ENCODE measurements around the gene TASL.
"Not testable (repeated sequence)": the region's sequence is repeated elsewhere in the genome, so short reads cannot be mapped to it uniquely, and the experiment has no call there.

The TASL gene

DNA sequence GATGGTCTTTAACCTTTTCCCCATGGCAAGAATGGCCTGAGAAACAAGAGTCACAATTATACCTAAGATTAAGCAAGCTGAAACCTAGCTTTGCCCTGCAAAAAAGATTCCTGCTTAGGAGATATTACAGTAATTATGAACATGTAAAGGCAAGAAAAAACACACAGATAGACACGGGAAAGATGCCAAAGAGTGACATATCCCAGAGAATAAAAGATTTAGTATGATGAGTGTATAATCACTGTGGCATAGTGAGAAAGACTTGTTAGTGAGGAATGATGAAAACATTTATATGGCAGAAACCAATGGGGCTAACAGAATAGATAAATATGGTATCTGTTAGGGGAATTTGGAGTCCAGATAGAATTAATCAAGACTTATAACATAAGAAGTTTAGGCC lies 29.6 kb upstream of the TASL start:
- Histone ChIP-seq H3K36me3 (ENCODE audit: control insufficient read depth, insufficient read depth, low read length) (no peaks in the 10 kb centered on the region), H3K9me3 (ENCODE audit: control insufficient read depth, low read length) (no peaks in the 10 kb centered on the region), H3K27ac (ENCODE audit: insufficient read depth, low read length, poor library complexity, severe bottlenecking) (no peak overlapping the region), H3K27me3 (replicated peaks; ENCODE audit: control insufficient read depth, insufficient read depth, low read length, poor library complexity, severe bottlenecking) (no peaks in the 10 kb centered on the region), H3K4me3 (ENCODE audit: insufficient read depth, low read depth, low read length, poor library complexity, severe bottlenecking) (no peak overlapping the region), H3K4me1 (ENCODE audit: control insufficient read depth, insufficient read depth, low read length, poor library complexity, severe bottlenecking) (no peaks in the 10 kb centered on the region)
- DNase-seq, result no peak

DNA sequence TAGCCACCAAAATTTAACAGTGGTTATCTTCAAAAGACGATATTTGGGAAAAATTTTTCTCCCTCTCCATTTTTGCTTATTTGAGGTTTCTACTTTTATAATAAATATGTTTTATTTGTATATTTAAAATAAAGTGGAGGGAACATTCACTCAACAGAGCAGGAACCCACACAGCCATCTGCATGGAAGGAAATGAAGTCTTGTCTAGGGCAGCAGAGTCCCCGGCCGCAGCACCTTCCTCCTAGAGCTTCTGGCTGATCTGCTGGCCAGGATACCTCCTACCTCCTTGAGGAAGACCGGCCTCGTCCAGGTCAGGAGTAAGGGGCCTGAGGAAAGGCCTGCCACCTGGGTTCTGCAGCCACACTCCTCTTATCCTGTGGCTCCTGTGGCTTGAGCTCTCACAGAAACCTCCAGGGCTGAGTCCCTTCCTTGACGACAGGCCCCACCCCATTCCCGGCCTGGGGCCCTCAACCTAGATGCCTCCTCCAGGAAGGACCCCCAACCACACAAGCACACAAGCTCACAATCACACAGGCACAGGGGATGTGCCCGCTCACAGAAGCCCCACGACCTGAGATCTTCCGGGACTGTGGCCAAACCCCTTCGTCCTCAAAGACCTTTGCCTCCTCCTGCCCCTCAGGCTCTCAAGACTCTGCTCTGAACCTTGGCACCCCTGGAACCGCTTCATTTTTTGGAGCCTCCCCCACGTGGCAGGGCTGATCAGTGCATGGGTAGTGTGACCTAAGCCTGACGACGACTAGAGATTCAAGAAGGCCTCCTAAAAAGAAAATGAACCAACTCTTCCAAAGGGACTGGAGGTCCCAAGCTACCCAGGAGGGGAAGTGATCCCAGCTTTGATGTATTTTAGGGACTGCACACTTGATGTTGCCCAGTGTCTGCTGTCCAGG lies 23.0 kb upstream of the TASL start:
- not testable (repeated sequence) for DNase-seq; H3K27ac ChIP-seq (ENCODE audit: insufficient read depth, low read length, poor library complexity, severe bottlenecking); H3K4me1 ChIP-seq (ENCODE audit: control insufficient read depth, insufficient read depth, low read length, poor library complexity, severe bottlenecking); H3K27me3 ChIP-seq (replicated peaks; ENCODE audit: control insufficient read depth, insufficient read depth, low read length, poor library complexity, severe bottlenecking); H3K4me3 ChIP-seq (ENCODE audit: insufficient read depth, low read depth, low read length, poor library complexity, severe bottlenecking); H3K9me3 ChIP-seq (ENCODE audit: control insufficient read depth, low read length); H3K36me3 ChIP-seq (ENCODE audit: control insufficient read depth, insufficient read depth, low read length)

DNA sequence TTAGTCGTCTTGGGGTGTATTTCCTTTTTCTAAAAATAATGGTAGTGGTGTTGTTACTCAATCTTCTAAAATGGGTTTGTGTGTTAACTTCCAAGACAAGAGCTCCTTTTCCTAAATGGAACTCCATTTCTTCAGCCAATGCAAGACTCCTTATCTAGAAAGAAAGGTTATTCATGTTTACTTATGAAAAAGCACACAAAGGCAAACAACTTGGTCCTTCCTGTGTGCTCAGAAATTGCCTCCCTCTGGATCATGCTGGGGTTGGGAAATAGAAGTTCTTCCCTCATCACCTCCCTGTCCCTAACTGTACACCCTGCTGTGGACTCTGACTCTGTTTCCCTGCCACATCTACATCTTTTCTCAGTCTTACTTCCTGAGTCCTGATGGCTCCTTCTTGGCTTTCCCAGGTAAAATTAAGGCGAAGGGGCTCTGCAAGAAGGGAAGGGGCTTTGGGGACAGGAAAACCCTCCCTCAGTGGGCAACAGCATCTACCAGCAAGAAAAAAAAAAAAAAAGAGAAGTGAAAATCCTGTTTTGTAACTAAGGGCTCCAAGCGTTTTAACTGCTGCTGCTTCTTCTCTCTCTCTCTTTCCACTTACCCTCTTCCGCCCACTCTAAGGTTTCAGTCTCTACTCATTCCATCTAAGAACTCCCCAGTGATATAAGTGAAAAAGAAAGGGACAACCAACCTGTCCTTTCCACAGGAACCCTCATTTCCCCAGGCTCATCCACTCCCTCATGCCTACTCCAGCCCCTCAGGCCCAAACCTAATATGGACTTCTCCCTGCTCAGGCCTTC lies 19.8 kb upstream of the TASL start:
- Histone ChIP-seq H3K27me3 (replicated peaks; ENCODE audit: control insufficient read depth, insufficient read depth, low read length, poor library complexity, severe bottlenecking) (no peaks in the 10 kb centered on the region), H3K4me3 (ENCODE audit: insufficient read depth, low read depth, low read length, poor library complexity, severe bottlenecking) (no peak overlapping the region), H3K27ac (ENCODE audit: insufficient read depth, low read length, poor library complexity, severe bottlenecking) (no peak overlapping the region), H3K4me1 (ENCODE audit: control insufficient read depth, insufficient read depth, low read length, poor library complexity, severe bottlenecking) (no peaks in the 10 kb centered on the region), H3K9me3 (ENCODE audit: control insufficient read depth, low read length) (no peaks in the 10 kb centered on the region), H3K36me3 (ENCODE audit: control insufficient read depth, insufficient read depth, low read length) (no peaks in the 10 kb centered on the region)
- DNase-seq, result no peak

DNA sequence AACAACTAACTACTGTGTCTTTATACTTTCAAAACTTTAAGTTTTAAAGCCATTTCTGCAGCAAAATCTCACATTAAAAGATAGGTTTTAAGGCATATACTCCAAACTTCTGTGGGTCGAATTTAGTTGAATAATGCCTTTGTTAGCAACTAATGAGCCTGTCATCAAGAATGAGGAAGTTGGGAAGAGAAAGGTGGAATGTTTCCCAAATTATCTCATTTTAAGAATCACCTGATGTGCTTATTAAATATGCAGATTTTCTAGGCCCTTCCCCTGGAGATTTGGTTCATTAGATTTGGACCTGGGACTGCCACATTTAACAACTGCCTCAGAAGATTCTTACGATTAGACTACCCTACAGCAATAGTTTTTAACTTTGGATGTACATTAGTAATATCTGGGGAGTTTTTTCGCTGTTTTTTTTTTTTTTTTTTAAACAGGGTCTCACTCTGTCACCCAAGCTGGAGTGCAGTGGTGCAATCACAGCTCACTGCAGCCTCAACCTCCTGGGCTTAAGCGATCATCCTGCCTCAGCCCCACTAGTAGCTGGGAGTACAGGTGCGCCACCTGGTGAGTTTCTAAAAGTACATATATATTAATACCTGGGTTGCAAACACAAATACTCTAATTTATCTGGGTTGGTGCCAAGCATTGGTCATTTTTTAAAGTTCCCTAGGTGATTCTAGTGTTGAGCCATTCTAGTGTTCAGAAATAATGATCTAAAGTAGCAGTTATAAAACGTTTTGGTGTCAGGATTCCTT lies 16.1 kb upstream of the TASL start:
- Histone ChIP-seq H3K36me3 (ENCODE audit: control insufficient read depth, insufficient read depth, low read length) (no peaks in the 10 kb centered on the region), H3K4me1 (ENCODE audit: control insufficient read depth, insufficient read depth, low read length, poor library complexity, severe bottlenecking) (no peaks in the 10 kb centered on the region), H3K27ac (ENCODE audit: insufficient read depth, low read length, poor library complexity, severe bottlenecking) (no peak overlapping the region), H3K9me3 (ENCODE audit: control insufficient read depth, low read length) (no peaks in the 10 kb centered on the region), H3K27me3 (replicated peaks; ENCODE audit: control insufficient read depth, insufficient read depth, low read length, poor library complexity, severe bottlenecking) (no peaks in the 10 kb centered on the region), H3K4me3 (ENCODE audit: insufficient read depth, low read depth, low read length, poor library complexity, severe bottlenecking) (no peak overlapping the region)
- no peak for DNase-seq

DNA sequence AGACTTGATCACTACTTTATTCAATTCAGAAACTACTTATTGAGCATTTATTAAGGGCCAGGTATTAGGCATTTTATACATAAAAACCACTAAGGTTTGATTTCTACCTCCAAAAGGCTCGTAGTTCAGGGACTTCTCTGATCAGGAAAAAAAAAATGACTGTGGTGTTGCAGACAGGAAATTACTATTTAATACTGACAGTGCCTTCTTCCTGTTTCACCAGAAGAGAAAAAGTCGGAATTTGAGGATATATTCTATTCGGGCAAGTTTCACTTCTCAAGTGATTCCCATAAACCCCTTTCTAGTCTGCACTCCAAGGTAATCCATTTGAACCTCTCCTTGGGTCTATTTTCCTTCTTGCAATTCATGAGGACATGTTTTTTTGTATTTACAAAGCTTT lies 15.3 kb upstream of the TASL start:
- Histone ChIP-seq H3K27ac (ENCODE audit: insufficient read depth, low read length, poor library complexity, severe bottlenecking) (no peak overlapping the region), H3K36me3 (ENCODE audit: control insufficient read depth, insufficient read depth, low read length) (no peaks in the 10 kb centered on the region), H3K9me3 (ENCODE audit: control insufficient read depth, low read length) (no peaks in the 10 kb centered on the region), H3K4me3 (ENCODE audit: insufficient read depth, low read depth, low read length, poor library complexity, severe bottlenecking) (no peak overlapping the region), H3K27me3 (replicated peaks; ENCODE audit: control insufficient read depth, insufficient read depth, low read length, poor library complexity, severe bottlenecking) (no peaks in the 10 kb centered on the region), H3K4me1 (ENCODE audit: control insufficient read depth, insufficient read depth, low read length, poor library complexity, severe bottlenecking) (no peaks in the 10 kb centered on the region)
- DNase-seq, result no peak

DNA sequence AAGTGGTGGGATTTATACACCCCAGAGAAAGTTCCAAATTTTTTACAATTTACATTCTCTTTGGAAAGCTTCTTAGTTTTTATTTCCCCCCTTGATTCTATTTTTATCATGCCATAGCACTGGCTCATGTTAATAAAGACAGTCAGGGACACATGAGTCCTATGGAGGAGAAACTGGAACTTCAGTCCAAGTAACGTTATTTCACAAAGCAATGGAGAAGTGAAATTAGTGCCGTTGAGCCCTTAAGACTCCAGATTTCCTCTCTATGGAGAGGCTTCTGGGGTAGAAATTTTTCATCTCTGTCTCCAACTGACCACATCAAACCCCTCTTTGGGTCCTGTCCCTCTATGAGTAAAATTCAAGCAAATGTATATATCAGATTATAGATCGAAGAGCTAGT lies 12.8 kb upstream of the TASL start:
- no peaks in the 10 kb centered on the region for H3K4me1 ChIP-seq (ENCODE audit: control insufficient read depth, insufficient read depth, low read length, poor library complexity, severe bottlenecking)
- no peak overlapping the region for H3K27ac ChIP-seq (ENCODE audit: insufficient read depth, low read length, poor library complexity, severe bottlenecking)
- no peaks in the 10 kb centered on the region for H3K9me3 ChIP-seq (ENCODE audit: control insufficient read depth, low read length)
- no peaks in the 10 kb centered on the region for H3K36me3 ChIP-seq (ENCODE audit: control insufficient read depth, insufficient read depth, low read length)
- no peak overlapping the region for H3K4me3 ChIP-seq (ENCODE audit: insufficient read depth, low read depth, low read length, poor library complexity, severe bottlenecking)
- no peaks in the 10 kb centered on the region for H3K27me3 ChIP-seq (replicated peaks; ENCODE audit: control insufficient read depth, insufficient read depth, low read length, poor library complexity, severe bottlenecking)
- DNase-seq, result no peak

DNA sequence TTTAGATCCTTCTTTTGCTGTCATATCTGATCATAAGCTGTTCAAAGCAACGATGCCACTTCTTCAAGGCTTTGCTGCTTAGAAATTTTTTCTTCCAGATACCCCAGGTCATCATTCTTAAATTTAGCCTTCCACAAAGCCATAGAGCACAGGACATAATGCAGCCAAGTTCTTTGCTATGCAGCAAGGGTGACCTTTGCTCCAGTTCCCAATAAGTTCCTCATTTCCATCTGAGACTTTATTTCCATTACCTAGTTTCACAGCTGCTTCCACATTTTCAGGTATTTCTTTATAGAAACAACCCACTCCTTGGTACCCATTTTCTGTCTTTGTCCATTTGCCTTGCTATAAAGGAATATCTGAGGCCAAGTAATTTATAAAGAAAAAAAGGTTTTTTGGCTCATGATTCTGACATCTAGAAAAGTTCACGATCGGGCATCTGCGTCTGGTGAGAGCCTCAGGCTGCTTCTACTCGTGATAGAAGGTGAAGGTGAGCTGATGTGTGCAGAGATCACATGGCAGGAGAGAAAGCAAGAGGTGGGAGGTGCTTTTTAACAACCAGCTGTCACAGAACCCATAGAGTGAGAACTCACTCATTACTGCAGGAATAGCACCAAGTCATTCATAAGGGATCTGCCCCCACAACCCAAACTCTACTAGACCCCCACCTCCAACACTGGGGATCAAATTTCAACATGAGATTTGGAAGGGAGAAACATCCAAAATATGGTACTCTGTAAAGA lies 11.8 kb upstream of the TASL start:
- Histone ChIP-seq H3K27me3 (replicated peaks; ENCODE audit: control insufficient read depth, insufficient read depth, low read length, poor library complexity, severe bottlenecking) (no peaks in the 10 kb centered on the region), H3K36me3 (ENCODE audit: control insufficient read depth, insufficient read depth, low read length) (no peaks in the 10 kb centered on the region), H3K4me3 (ENCODE audit: insufficient read depth, low read depth, low read length, poor library complexity, severe bottlenecking) (no peak overlapping the region), H3K27ac (ENCODE audit: insufficient read depth, low read length, poor library complexity, severe bottlenecking) (no peak overlapping the region), H3K9me3 (ENCODE audit: control insufficient read depth, low read length) (no peaks in the 10 kb centered on the region), H3K4me1 (ENCODE audit: control insufficient read depth, insufficient read depth, low read length, poor library complexity, severe bottlenecking) (no peaks in the 10 kb centered on the region)
- no peak for DNase-seq

DNA sequence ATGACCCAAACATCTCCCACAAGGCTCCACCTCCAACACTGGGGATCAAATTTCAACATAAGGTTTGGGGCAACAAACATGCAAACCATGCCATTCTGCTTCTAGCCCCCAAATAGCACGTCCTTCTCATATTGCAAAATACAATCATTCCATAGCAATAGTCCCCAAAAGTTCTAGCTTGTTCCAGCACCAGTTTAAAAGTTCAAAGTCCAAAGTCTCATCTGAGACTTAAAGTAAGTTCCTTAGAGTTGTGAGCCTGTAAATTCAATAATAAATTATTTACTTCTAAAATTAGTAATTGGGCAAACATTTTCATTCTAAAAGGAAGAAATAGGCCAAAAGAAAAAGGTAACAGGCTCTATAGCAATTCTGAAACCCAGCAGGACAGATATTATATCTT lies 8.9 kb upstream of the TASL start:
- no peaks in the 10 kb centered on the region for H3K36me3 ChIP-seq (ENCODE audit: control insufficient read depth, insufficient read depth, low read length)
- H3K4me1 ChIP-seq (ENCODE audit: control insufficient read depth, insufficient read depth, low read length, poor library complexity, severe bottlenecking), result no peaks in the 10 kb centered on the region
- H3K9me3 ChIP-seq (ENCODE audit: control insufficient read depth, low read length), result no peaks in the 10 kb centered on the region
- no peak overlapping the region for H3K4me3 ChIP-seq (ENCODE audit: insufficient read depth, low read depth, low read length, poor library complexity, severe bottlenecking)
- DNase-seq, result no peak
- H3K27ac ChIP-seq (ENCODE audit: insufficient read depth, low read length, poor library complexity, severe bottlenecking), result no peak overlapping the region
- H3K27me3 ChIP-seq (replicated peaks; ENCODE audit: control insufficient read depth, insufficient read depth, low read length, poor library complexity, severe bottlenecking), result no peaks in the 10 kb centered on the region

DNA sequence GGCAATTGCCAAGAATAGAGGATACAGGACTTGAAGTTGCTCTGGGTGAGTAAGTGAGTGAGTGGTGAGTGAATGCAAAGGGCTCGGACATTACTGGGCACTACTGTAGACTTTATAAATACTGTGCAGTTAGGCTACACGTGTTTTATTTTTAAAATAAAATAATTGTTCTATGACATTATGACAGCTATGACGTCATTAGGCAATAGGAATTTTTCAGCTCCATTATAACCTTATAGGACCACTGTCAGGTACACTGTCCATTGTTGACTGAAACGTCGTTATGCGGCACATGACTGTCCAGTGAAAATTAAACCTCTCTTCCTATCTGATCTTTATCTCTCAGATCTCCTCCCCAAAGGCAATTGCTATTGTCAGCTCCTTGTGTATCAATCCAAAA lies 5.1 kb upstream of the TASL start:
- Histone ChIP-seq H3K9me3 (ENCODE audit: control insufficient read depth, low read length) (no peaks in the 10 kb centered on the region), H3K27ac (ENCODE audit: insufficient read depth, low read length, poor library complexity, severe bottlenecking) (no peak overlapping the region), H3K36me3 (ENCODE audit: control insufficient read depth, insufficient read depth, low read length) (no peaks in the 10 kb centered on the region), H3K4me1 (ENCODE audit: control insufficient read depth, insufficient read depth, low read length, poor library complexity, severe bottlenecking) (no peaks in the 10 kb centered on the region), H3K27me3 (replicated peaks; ENCODE audit: control insufficient read depth, insufficient read depth, low read length, poor library complexity, severe bottlenecking) (no peaks in the 10 kb centered on the region), H3K4me3 (ENCODE audit: insufficient read depth, low read depth, low read length, poor library complexity, severe bottlenecking) (no peak overlapping the region)
- DNase-seq, result no peak
